ENCODE results near the gene CDH13. TPM values are rescaled to one million over a fixed set of nuclear protein-coding genes. Genes with fewer than 3 reads are reported as not detected.

The CDH13 gene
- total RNA-seq, 4 donors from 2014 or later: 5.8 to 36.7 (median 20.4) TPM

- TF ChIP-seq, protein P1, sequence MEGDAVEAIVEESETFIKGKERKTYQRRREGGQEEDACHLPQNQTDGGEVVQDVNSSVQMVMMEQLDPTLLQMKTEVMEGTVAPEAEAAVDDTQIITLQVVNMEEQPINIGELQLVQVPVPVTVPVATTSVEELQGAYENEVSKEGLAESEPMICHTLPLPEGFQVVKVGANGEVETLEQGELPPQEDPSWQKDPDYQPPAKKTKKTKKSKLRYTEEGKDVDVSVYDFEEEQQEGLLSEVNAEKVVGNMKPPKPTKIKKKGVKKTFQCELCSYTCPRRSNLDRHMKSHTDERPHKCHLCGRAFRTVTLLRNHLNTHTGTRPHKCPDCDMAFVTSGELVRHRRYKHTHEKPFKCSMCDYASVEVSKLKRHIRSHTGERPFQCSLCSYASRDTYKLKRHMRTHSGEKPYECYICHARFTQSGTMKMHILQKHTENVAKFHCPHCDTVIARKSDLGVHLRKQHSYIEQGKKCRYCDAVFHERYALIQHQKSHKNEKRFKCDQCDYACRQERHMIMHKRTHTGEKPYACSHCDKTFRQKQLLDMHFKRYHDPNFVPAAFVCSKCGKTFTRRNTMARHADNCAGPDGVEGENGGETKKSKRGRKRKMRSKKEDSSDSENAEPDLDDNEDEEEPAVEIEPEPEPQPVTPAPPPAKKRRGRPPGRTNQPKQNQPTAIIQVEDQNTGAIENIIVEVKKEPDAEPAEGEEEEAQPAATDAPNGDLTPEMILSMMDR (IDR thresholded peaks at IDR 0.05 in 4 of 5, conservative IDR thresholded peaks at IDR 0.05 in 1 of 5): no peak
- no peak for TF ChIP-seq POLR2A (IDR thresholded peaks at IDR 0.05)
- in situ Hi-C loops (cut with MboI; ENCODE audit: low sequenced_read_pairs in 4 of 4): no loop called here
These were observed 1212.8 kb downstream of the CDH13 start for GRCh38 chr16:83839561-83839960.

DNA sequence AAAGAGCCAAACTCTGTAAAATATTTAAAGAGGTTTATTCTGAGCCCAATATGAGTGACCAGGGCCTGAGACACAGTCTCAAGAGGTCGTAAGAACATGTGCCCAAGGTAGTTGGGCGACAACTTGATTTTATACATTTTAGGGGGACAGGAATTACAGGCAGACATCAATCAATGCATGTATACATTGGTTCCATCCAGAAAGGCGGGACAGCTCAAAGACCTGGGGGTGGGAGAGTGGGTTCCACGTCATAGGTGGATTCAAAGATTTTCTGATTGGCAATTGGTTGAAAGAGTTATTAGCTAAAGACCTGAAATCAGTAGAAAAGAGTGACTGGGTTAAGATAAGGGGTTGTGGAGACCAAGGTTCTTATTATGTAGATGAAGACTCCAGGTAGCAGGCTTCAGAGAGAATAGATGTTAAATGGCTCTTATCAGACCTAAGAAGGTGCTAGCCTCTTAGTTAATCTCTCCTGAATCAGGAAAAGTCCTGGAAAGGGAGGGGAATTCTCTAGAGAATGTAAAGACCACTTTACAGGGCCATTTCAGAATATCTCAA, 1213.4 kb downstream of the CDH13 start:
- Histone ChIP-seq H3K9me3 (no peaks in the 10 kb centered on the region), H3K4me1 (peaks cover 3% of the 10 kb centered on the region in 2 donors), H3K27me3 (no peaks in the 10 kb centered on the region), H3K27ac (no peak overlapping the region), H3K36me3 (no peaks in the 10 kb centered on the region), H3K4me3 (no peak overlapping the region)
- in situ Hi-C loops (cut with MboI; ENCODE audit: low sequenced_read_pairs in 4 of 4): no loop called here
- TF ChIP-seq POLR2A (IDR thresholded peaks at IDR 0.05): no peak
- TF ChIP-seq, protein P1 (IDR thresholded peaks at IDR 0.05 in 4 of 5, conservative IDR thresholded peaks at IDR 0.05 in 1 of 5): no peak
- intact Hi-C loops (cut with DNase I; ENCODE audit: low total_unique reads): no loop called here
- ATAC-seq (no peak), DNase-seq (no peak)

More at GRCh38 chr16:83839561-83839960, 1212.8 kb downstream of the CDH13 start:
- Histone ChIP-seq H3K4me3 (no peak overlapping the region), H3K4me1 (peaks cover 3% of the 10 kb centered on the region in 2 donors), H3K9me3 (no peaks in the 10 kb centered on the region), H3K27ac (no peak overlapping the region), H3K36me3 (no peaks in the 10 kb centered on the region), H3K27me3 (no peaks in the 10 kb centered on the region)
- ATAC-seq (no peak), DNase-seq (no peak)
- intact Hi-C loops (cut with DNase I; ENCODE audit: low total_unique reads): no loop called here

- no peaks in the 10 kb centered on the region for H3K9me3 ChIP-seq
- in situ Hi-C loops (cut with MboI; ENCODE audit: low sequenced_read_pairs in 4 of 4): no loop called here
- no peak overlapping the region for H3K4me3 ChIP-seq
- no peak overlapping the region for H3K27ac ChIP-seq
- no peak for ATAC-seq
- no peaks in the 10 kb centered on the region for H3K27me3 ChIP-seq
- H3K4me1 ChIP-seq: peaks cover 0 to 3% of the 10 kb centered on the region in 2 donors
- no peak for DNase-seq
- TF ChIP-seq, protein P1 (IDR thresholded peaks at IDR 0.05 in 4 of 5, conservative IDR thresholded peaks at IDR 0.05 in 1 of 5): no peak
- TF ChIP-seq POLR2A (IDR thresholded peaks at IDR 0.05): no peak
- no peaks in the 10 kb centered on the region for H3K36me3 ChIP-seq
- intact Hi-C loops (cut with DNase I; ENCODE audit: low total_unique reads): no loop called here
These were observed 1215.5 kb downstream of the CDH13 start for GRCh38 chr16:83842291-83842690.

DNA sequence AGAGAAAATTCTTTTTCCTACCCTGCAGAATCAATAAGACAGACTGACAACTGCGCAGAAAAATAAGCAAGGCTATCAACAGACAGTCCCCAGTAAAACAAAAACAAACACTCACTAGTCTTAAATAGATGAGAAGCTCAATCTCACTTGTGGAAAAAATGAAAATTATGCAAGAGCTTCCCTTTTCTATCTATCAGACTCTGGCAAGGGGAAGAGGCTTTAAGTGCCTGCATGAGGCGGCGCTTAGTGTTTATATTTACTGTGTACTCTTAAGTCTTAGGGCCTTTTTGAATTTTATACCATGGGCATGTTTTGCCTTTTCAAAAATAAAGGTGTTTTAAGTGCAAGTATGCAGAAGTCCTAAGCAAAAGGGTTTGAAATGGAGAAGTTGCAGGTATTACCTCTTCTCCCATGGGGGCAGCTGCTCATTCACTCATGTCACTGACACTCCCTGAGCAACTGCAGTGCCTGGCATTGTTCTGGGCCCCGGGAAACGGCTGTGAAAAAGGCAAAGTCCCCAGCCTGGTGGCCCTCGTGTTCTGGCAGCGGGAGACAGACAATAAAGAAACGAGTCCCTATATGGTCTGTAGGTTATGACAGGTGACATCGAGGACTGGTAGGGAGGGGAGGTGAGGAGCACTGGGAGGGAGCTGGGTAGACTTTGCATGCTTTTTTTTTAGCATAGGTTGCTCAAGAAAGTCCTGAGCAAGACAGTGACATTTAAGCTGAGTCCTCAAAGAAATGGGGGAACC, 1216.2 kb downstream of the CDH13 start:
- peak; percentile 93 to 99 for ATAC-seq
- no peak overlapping the region for H3K4me3 ChIP-seq
- in situ Hi-C loops (cut with MboI; ENCODE audit: low sequenced_read_pairs in 4 of 4): no loop called here
- DNase-seq: peak in 1 of 2 donors; percentile 10
- peak overlapping the region in 3 of 4 donors; percentile 52 to 63 (median 59) for H3K27ac ChIP-seq
- intact Hi-C loops (cut with DNase I; ENCODE audit: low total_unique reads): no loop called here
- H3K4me1 ChIP-seq: peaks cover 0 to 3% of the 10 kb centered on the region in 2 donors
- no peaks in the 10 kb centered on the region for H3K9me3 ChIP-seq
- TF ChIP-seq, protein P1 (IDR thresholded peaks at IDR 0.05 in 4 of 5, conservative IDR thresholded peaks at IDR 0.05 in 1 of 5): no peak
- TF ChIP-seq POLR2A (IDR thresholded peaks at IDR 0.05): no peak
- no peaks in the 10 kb centered on the region for H3K36me3 ChIP-seq
- H3K27me3 ChIP-seq: no peaks in the 10 kb centered on the region
